RWPE2 (cell line): ENCODE data around the gene MRPL1.
A peak's percentile ranks its signal among the peaks of the same experiment; 100 is the strongest.

ENCODE experiments used
- ATAC-seq: fragments of 200-7000 bp; cut with Tn5 transposase; 3 replicates; pipeline ENCODE4 v1.9.1; 2021; ENCODE audit warnings: low read depth
- DNase-seq: peaks from one replicate; pipeline ENCODE4 v3.0.0-alpha.2; 2020; ENCODE audit warnings: low spot score
- H3K27ac ChIP-seq: fragments of 450-650 bp; 2 replicates; pipeline ENCODE4 v1.5.1; 2017; ENCODE audit warnings: mild to moderate bottlenecking; ENCODE audit not compliant: poor library complexity, severe bottlenecking
- H3K27me3 ChIP-seq: fragments of 250-450 bp; sonication (Bioruptor Pico); 2 replicates; pipeline ENCODE4 v1.5.1; 2021; ENCODE audit warnings: mild to moderate bottlenecking, moderate library complexity; ENCODE audit not compliant: insufficient read depth, poor library complexity, severe bottlenecking
- H3K36me3 ChIP-seq: fragments of 250-450 bp; sonication (Bioruptor Pico); 2 replicates; pipeline ENCODE4 v1.5.1; 2020; ENCODE audit warnings: low read depth, mild to moderate bottlenecking, moderate library complexity
- H3K4me1 ChIP-seq: fragments of 250-450 bp; sonication (Bioruptor Pico); 2 replicates; pipeline ENCODE4 v1.5.1; 2021; ENCODE audit warnings: mild to moderate bottlenecking, moderate library complexity; ENCODE audit not compliant: insufficient read depth, poor library complexity, severe bottlenecking
- H3K4me3 ChIP-seq: fragments of 250-450 bp; sonication (Bioruptor Pico); 2 replicates; pipeline ENCODE4 v1.5.1; 2021; ENCODE audit warnings: mild to moderate bottlenecking, moderate library complexity; ENCODE audit not compliant: severe bottlenecking
- H3K9me3 ChIP-seq: fragments of 250-450 bp; sonication (Bioruptor Pico); 2 replicates; pipeline ENCODE4 v1.5.1; 2021; ENCODE audit warnings: mild to moderate bottlenecking, moderate library complexity; ENCODE audit not compliant: severe bottlenecking
- TF ChIP-seq, protein P1 (sequence below): fragments of 450-650 bp; IDR thresholded peaks from one replicate; pipeline ENCODE4 v1.5.1; 2017; ENCODE audit warnings: mild to moderate bottlenecking, moderate library complexity; ENCODE audit not compliant: poor library complexity, severe bottlenecking

Gene MRPL1

DNA sequence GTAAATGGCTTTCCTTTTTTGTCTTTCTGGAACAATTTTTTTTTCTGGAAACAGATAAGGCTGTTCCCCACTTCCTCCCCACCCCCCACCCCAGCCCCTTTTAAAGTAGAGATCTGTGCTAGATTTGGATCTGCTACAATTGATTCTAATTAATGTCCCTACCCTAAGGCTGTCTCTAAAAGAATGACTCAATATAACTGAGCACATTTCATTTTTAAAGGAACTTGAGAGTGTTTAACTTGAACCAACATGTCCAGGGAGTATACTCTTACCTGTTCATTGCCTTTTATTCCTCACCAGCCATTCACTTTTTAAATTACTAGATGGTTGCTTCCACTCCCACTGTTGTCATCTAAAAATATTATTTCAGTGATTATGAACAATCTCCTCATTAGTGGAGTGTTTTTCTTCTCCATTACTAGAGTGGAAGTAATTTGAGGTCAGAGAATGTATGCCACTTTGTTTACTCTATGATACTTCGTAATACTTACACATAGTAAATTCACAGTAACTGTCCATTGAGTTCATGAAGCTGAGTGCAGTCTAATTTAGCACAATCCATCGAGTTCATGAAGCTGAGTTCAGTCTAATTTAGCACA, 29.4 kb upstream of the MRPL1 start:
- H3K36me3 ChIP-seq, result no peaks in the 10 kb centered on the region
- TF ChIP-seq, protein P1, sequence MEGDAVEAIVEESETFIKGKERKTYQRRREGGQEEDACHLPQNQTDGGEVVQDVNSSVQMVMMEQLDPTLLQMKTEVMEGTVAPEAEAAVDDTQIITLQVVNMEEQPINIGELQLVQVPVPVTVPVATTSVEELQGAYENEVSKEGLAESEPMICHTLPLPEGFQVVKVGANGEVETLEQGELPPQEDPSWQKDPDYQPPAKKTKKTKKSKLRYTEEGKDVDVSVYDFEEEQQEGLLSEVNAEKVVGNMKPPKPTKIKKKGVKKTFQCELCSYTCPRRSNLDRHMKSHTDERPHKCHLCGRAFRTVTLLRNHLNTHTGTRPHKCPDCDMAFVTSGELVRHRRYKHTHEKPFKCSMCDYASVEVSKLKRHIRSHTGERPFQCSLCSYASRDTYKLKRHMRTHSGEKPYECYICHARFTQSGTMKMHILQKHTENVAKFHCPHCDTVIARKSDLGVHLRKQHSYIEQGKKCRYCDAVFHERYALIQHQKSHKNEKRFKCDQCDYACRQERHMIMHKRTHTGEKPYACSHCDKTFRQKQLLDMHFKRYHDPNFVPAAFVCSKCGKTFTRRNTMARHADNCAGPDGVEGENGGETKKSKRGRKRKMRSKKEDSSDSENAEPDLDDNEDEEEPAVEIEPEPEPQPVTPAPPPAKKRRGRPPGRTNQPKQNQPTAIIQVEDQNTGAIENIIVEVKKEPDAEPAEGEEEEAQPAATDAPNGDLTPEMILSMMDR, result no peak
- H3K27ac ChIP-seq, result peak overlapping the region; percentile 47
- peaks cover 13% of the 10 kb centered on the region for H3K4me1 ChIP-seq
- ATAC-seq, result peak; percentile 89
- H3K4me3 ChIP-seq, result no peak overlapping the region
- DNase-seq, result no peak
- no peaks in the 10 kb centered on the region for H3K9me3 ChIP-seq
- H3K27me3 ChIP-seq, result no peaks in the 10 kb centered on the region

DNA sequence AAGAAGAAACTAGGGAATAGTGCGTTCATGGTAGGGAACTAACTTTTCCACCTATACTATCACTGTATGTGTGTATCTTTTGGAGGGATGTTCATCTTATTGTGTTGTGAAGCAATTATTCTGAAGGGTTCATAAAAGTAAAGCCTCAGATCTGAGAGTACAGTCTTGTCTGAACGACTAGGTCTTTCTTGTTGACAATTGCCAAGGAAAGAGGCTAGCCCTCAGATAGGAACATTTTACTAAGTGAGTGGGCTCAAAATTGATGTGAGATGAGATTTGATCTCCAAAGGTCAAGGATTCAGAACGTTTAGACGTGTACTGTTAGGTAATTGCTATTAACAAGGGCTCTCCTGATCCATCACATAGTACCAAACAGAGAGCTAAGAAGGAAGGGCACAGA, 28.2 kb upstream of the MRPL1 start:
- no peak for ATAC-seq
- no peaks in the 10 kb centered on the region for H3K9me3 ChIP-seq
- TF ChIP-seq, protein P1, result no peak
- H3K4me3 ChIP-seq, result no peak overlapping the region
- no peak for DNase-seq
- H3K27me3 ChIP-seq, result no peaks in the 10 kb centered on the region
- no peak overlapping the region for H3K27ac ChIP-seq
- H3K36me3 ChIP-seq, result no peaks in the 10 kb centered on the region
- peaks cover 13% of the 10 kb centered on the region for H3K4me1 ChIP-seq

DNA sequence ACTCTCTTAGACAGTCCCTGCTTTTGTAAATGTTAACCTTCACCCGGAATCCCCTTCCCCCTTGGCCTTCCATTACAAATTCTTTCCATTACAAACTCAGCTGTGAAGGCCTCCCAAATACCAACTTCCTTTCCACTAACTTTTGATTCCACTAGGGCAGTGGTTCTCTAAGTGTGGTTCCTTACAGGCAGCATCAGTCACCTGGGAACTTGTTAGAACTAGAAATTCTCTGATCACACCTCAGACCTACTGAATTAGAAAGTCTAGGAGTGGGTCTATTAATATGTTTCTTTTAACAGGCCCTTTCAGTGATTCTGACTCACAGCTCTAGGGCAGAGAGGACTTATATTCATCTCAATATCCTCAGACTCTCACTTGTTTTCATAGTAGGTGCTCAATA, 19.0 kb upstream of the MRPL1 start:
- Histone ChIP-seq H3K9me3 (no peaks in the 10 kb centered on the region), H3K27ac (no peak overlapping the region), H3K27me3 (no peaks in the 10 kb centered on the region), H3K36me3 (no peaks in the 10 kb centered on the region), H3K4me1 (no peaks in the 10 kb centered on the region), H3K4me3 (no peak overlapping the region)
- ATAC-seq, result no peak
- TF ChIP-seq, protein P1, result no peak
- no peak for DNase-seq

DNA sequence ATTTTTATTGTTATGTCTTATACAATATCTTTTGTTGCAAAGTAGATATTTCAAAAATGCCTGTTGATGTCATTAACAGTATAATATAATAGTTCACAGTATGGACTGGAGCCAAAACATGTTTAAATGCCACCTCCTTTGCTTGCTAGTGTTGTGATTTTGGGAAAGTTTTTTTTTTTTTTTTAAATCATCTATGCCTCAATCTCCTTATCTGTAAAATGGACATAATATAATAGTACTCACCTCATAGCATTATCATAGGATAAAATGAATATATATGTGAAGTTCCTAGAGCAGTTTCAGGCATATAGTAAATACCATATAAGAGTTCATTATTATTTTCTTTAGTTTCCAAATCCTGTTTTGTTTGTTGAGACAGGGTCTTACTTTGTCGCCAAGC, 18.3 kb upstream of the MRPL1 start:
- Histone ChIP-seq H3K9me3 (no peaks in the 10 kb centered on the region), H3K36me3 (no peaks in the 10 kb centered on the region), H3K27ac (no peak overlapping the region), H3K4me1 (no peaks in the 10 kb centered on the region), H3K27me3 (no peaks in the 10 kb centered on the region), H3K4me3 (no peak overlapping the region)
- DNase-seq (no peak), ATAC-seq (no peak)
- TF ChIP-seq, protein P1, result no peak

DNA sequence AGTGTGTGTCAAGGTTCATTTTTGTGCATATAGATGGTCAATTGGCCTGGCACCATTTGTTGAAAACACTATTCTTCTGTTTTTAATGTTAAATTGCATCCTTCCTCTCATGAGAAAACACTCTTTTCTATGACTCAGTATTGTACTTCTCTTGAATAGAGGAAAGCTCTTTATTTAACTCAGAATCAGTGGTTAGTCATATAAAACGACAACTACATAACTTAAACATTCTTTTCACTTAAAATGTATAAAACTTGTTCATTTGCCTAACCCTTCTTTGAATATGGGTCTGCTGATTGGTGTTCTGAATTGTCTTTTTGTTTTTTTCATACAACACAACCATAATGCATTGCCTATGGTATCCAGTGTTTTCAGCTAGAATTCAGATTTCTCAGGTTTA, 17.2 kb upstream of the MRPL1 start:
- no peaks in the 10 kb centered on the region for H3K4me1 ChIP-seq
- no peaks in the 10 kb centered on the region for H3K27me3 ChIP-seq
- no peaks in the 10 kb centered on the region for H3K9me3 ChIP-seq
- H3K36me3 ChIP-seq, result no peaks in the 10 kb centered on the region
- ATAC-seq (no peak), DNase-seq (no peak)
- H3K4me3 ChIP-seq, result no peak overlapping the region
- TF ChIP-seq, protein P1, result no peak
- no peak overlapping the region for H3K27ac ChIP-seq
